KMS-11 (cell line): ENCODE data around the gene FOXN1.

ENCODE experiments used
- H2AFZ ChIP-seq: fragments of 200-600 bp; sonication (generic); 2 replicates; pipeline ENCODE4 v1.6.1; 2016; ENCODE audit warnings: antibody characterized with exemption, mixed run types, low read depth
- H3K27ac ChIP-seq: fragments of 200-600 bp; sonication (generic); 2 replicates; pipeline ENCODE4 v1.6.1; 2016; ENCODE audit warnings: mild to moderate bottlenecking, mixed run types
- H3K27me3 ChIP-seq: fragments of 200-600 bp; sonication (generic); 2 replicates; pipeline ENCODE4 v1.6.1; 2017; ENCODE audit warnings: mild to moderate bottlenecking, low read depth, mixed run types, moderate library complexity; ENCODE audit not compliant: insufficient read depth
- H3K36me3 ChIP-seq: fragments of 200-600 bp; sonication (generic); 2 replicates; pipeline ENCODE4 v1.6.1; 2017; ENCODE audit warnings: mild to moderate bottlenecking, mixed run types; ENCODE audit not compliant: insufficient read depth
- H3K4me1 ChIP-seq: fragments of 200-600 bp; sonication (generic); 2 replicates; pipeline ENCODE4 v1.6.1; 2016; ENCODE audit warnings: mild to moderate bottlenecking, low read depth, mixed run types; ENCODE audit not compliant: poor library complexity, severe bottlenecking
- H3K4me2 ChIP-seq: fragments of 200-600 bp; sonication (generic); 2 replicates; pipeline ENCODE4 v1.7.0; 2016; ENCODE audit warnings: mild to moderate bottlenecking, mixed run types
- H3K4me3 ChIP-seq: fragments of 200-600 bp; sonication (generic); IDR thresholded peaks from 2 replicates; pipeline ENCODE4 v1.6.1; 2017; ENCODE audit warnings: low read depth, low read length, mixed read lengths; ENCODE audit not compliant: insufficient read depth
- H3K79me2 ChIP-seq: fragments of 200-600 bp; sonication (generic); 2 replicates; pipeline ENCODE4 v1.6.1; 2016; ENCODE audit warnings: low read depth, mixed run types; ENCODE audit not compliant: insufficient read depth
- H3K9ac ChIP-seq: fragments of 200-600 bp; sonication (generic); 2 replicates; pipeline ENCODE4 v1.6.1; 2016; ENCODE audit warnings: mild to moderate bottlenecking, mixed run types
- H4K20me1 ChIP-seq: fragments of 200-600 bp; sonication (generic); 2 replicates; pipeline ENCODE4 v1.6.1; 2016; ENCODE audit warnings: mild to moderate bottlenecking, mixed run types; ENCODE audit not compliant: insufficient read depth
- CTCF ChIP-seq: fragments of 200-600 bp; sonication (generic); conservative IDR thresholded peaks from 2 replicates; pipeline ENCODE4 v1.6.1; 2017; ENCODE audit warnings: low read depth, mild to moderate bottlenecking, antibody characterized with exemption, low read length, moderate library complexity, mixed read lengths

Gene FOXN1

GRCh38 chr17:28530926-28531325 lies 24.8 kb downstream of the FOXN1 start:
- H3K36me3 ChIP-seq = no peaks in the 10 kb centered on the region
- no peak overlapping the region for H3K4me2 ChIP-seq
- no peaks in the 10 kb centered on the region for H4K20me1 ChIP-seq
- H3K4me1 ChIP-seq = no peaks in the 10 kb centered on the region
- TF ChIP-seq CTCF = no peak
- no peak overlapping the region for H3K9ac ChIP-seq
- H3K79me2 ChIP-seq = no peaks in the 10 kb centered on the region
- H3K27me3 ChIP-seq = peaks cover 57% of the 10 kb centered on the region
- H3K27ac ChIP-seq = no peak overlapping the region
- no peak overlapping the region for H2AFZ ChIP-seq
- H3K4me3 ChIP-seq = no peak overlapping the region

GRCh38 chr17:28532050-28532960 lies 26.2 kb downstream of the FOXN1 start:
- Histone ChIP-seq H3K9ac (no peak overlapping the region), H3K4me1 (peaks cover 6% of the 10 kb centered on the region), H3K4me3 (no peak overlapping the region), H3K27me3 (peaks cover 71% of the 10 kb centered on the region), H3K79me2 (no peaks in the 10 kb centered on the region), H3K36me3 (no peaks in the 10 kb centered on the region), H2AFZ (no peak overlapping the region), H3K4me2 (no peak overlapping the region), H3K27ac (no peak overlapping the region), H4K20me1 (no peaks in the 10 kb centered on the region)
- TF ChIP-seq CTCF = no peak

GRCh38 chr17:28533091-28533807 lies 27.1 kb downstream of the FOXN1 start:
- Histone ChIP-seq H3K9ac (no peak overlapping the region), H3K27ac (no peak overlapping the region), H3K4me3 (no peak overlapping the region), H3K36me3 (no peaks in the 10 kb centered on the region), H2AFZ (no peak overlapping the region), H3K4me2 (no peak overlapping the region), H4K20me1 (no peaks in the 10 kb centered on the region), H3K4me1 (peaks cover 16% of the 10 kb centered on the region), H3K27me3 (peaks cover 81% of the 10 kb centered on the region), H3K79me2 (no peaks in the 10 kb centered on the region)
- no peak for TF ChIP-seq CTCF

- peaks cover 30% of the 10 kb centered on the region for H3K4me1 ChIP-seq
- no peak overlapping the region for H3K9ac ChIP-seq
- H2AFZ ChIP-seq = no peak overlapping the region
- no peaks in the 10 kb centered on the region for H3K79me2 ChIP-seq
- H4K20me1 ChIP-seq = no peaks in the 10 kb centered on the region
- no peaks in the 10 kb centered on the region for H3K36me3 ChIP-seq
- TF ChIP-seq CTCF = no peak
- no peak overlapping the region for H3K27ac ChIP-seq
- peaks cover 93% of the 10 kb centered on the region for H3K27me3 ChIP-seq
- H3K4me3 ChIP-seq = no peak overlapping the region
- H3K4me2 ChIP-seq = no peak overlapping the region
Measured at GRCh38 chr17:28534740-28535375, 28.7 kb downstream of the FOXN1 start.
